ENCODE results near the gene PROK1. TPM values are rescaled to one million over a fixed set of nuclear protein-coding genes. Genes with fewer than 3 reads are reported as not detected.

PROK1 gene
- total RNA-seq, 1 experiment from 2014 or later: not detected

DNA sequence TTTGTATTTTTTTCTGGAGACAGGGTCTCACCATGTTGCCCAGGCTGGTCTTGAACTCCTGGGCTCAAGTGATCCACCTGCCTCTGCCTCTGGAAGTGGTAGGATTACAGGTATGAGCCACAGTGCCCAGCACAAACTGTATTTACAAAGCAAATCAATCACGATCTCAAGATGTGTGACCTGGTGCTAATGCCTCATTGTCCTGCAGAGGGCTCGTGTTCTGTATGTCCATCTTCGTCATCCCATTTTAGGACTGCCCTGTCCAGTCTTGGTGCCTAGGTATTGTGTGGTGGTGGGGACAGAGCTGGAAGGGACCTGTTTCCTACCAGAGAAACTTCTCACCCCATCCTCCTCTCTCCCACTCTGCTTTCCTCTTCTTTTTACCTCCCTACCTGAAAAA lies 20.2 kb downstream of the PROK1 start:
- Histone ChIP-seq H3K4me1 (ENCODE audit: insufficient read depth, low read length, poor library complexity, severe bottlenecking) (no peaks in the 10 kb centered on the region), H3K9me3 (ENCODE audit: low read depth, low read length, poor library complexity, severe bottlenecking) (no peaks in the 10 kb centered on the region), H3K27me3 (replicated peaks; ENCODE audit: insufficient read depth, low read depth, low read length, poor library complexity) (no peaks in the 10 kb centered on the region), H3K36me3 (ENCODE audit: insufficient read depth, low read length, poor library complexity, severe bottlenecking) (no peaks in the 10 kb centered on the region), H3K27ac (ENCODE audit: low read depth, low read length, poor library complexity, severe bottlenecking) (no peak overlapping the region), H3K4me3 (ENCODE audit: low read depth, low read length, poor library complexity, severe bottlenecking) (no peak overlapping the region)
- TF ChIP-seq, protein P1, sequence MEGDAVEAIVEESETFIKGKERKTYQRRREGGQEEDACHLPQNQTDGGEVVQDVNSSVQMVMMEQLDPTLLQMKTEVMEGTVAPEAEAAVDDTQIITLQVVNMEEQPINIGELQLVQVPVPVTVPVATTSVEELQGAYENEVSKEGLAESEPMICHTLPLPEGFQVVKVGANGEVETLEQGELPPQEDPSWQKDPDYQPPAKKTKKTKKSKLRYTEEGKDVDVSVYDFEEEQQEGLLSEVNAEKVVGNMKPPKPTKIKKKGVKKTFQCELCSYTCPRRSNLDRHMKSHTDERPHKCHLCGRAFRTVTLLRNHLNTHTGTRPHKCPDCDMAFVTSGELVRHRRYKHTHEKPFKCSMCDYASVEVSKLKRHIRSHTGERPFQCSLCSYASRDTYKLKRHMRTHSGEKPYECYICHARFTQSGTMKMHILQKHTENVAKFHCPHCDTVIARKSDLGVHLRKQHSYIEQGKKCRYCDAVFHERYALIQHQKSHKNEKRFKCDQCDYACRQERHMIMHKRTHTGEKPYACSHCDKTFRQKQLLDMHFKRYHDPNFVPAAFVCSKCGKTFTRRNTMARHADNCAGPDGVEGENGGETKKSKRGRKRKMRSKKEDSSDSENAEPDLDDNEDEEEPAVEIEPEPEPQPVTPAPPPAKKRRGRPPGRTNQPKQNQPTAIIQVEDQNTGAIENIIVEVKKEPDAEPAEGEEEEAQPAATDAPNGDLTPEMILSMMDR (conservative IDR thresholded peaks at IDR 0.05; ENCODE audit: low read depth, low read length): no peak
- no peak for TF ChIP-seq EZH2 (IDR thresholded peaks at IDR 0.05; ENCODE audit: borderline replicate concordance, low read depth, low read length, poor library complexity, severe bottlenecking)
- BruUV-seq (replicated peaks): no TSS peak
- POLR2A ChIA-PET (ENCODE audit: low non-redundant PET): no interaction called here
- intact Hi-C loops (cut with micrococcal nuclease; ENCODE audit: unreplicated experiment): no loop called here
- DNase-seq (ENCODE audit: low spot score): no peak
- CTCF ChIA-PET: no interaction called here

- H3K9me3 ChIP-seq (ENCODE audit: low read depth, low read length, poor library complexity, severe bottlenecking): no peaks in the 10 kb centered on the region
- H3K27me3 ChIP-seq (replicated peaks; ENCODE audit: insufficient read depth, low read depth, low read length, poor library complexity): no peaks in the 10 kb centered on the region
- ChIA-PET CTCF (no interaction called here), POLR2A (ENCODE audit: low non-redundant PET) (no interaction called here)
- H3K4me3 ChIP-seq (ENCODE audit: low read depth, low read length, poor library complexity, severe bottlenecking): no peak overlapping the region
- no peaks in the 10 kb centered on the region for H3K4me1 ChIP-seq (ENCODE audit: insufficient read depth, low read length, poor library complexity, severe bottlenecking)
- H3K36me3 ChIP-seq (ENCODE audit: insufficient read depth, low read length, poor library complexity, severe bottlenecking): no peaks in the 10 kb centered on the region
- no peak for TF ChIP-seq EZH2 (IDR thresholded peaks at IDR 0.05; ENCODE audit: borderline replicate concordance, low read depth, low read length, poor library complexity, severe bottlenecking)
- TF ChIP-seq, protein P1 (conservative IDR thresholded peaks at IDR 0.05; ENCODE audit: low read depth, low read length): no peak
- BruUV-seq (replicated peaks): no TSS peak
- H3K27ac ChIP-seq (ENCODE audit: low read depth, low read length, poor library complexity, severe bottlenecking): no peak overlapping the region
- intact Hi-C loops (cut with micrococcal nuclease; ENCODE audit: unreplicated experiment): no loop called here
- no peak for DNase-seq (ENCODE audit: low spot score)
These were observed 21.6 kb downstream of the PROK1 start for GRCh38 chr1:110472546-110472945.

DNA sequence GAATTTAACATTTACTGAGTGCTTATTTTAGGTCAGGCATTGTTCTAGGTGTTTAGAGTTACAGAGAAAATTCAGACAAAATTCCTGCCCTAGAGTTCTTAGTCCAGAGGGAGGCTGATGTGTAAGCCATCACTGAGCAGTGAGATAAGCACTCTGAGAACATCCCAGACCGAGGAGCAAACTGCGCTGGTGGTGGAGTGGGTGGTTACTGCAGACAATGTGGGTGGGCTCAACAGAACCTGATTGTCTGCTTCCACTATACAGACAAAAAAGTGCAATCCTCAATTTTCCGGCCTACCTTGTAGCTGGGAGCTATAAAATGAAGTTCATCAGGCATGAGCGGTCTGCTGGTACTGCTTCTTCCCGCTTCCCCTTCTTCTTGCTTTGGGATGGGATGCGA lies 23.5 kb downstream of the PROK1 start:
- ChIA-PET POLR2A (ENCODE audit: low non-redundant PET) (no interaction called here), CTCF (no interaction called here)
- TF ChIP-seq, protein P1 (conservative IDR thresholded peaks at IDR 0.05; ENCODE audit: low read depth, low read length): no peak
- TF ChIP-seq EZH2 (IDR thresholded peaks at IDR 0.05; ENCODE audit: borderline replicate concordance, low read depth, low read length, poor library complexity, severe bottlenecking): no peak
- intact Hi-C loops (cut with micrococcal nuclease; ENCODE audit: unreplicated experiment): no loop called here
- Histone ChIP-seq H3K36me3 (ENCODE audit: insufficient read depth, low read length, poor library complexity, severe bottlenecking) (no peaks in the 10 kb centered on the region), H3K9me3 (ENCODE audit: low read depth, low read length, poor library complexity, severe bottlenecking) (no peaks in the 10 kb centered on the region), H3K27me3 (replicated peaks; ENCODE audit: insufficient read depth, low read depth, low read length, poor library complexity) (no peaks in the 10 kb centered on the region), H3K4me1 (ENCODE audit: insufficient read depth, low read length, poor library complexity, severe bottlenecking) (no peaks in the 10 kb centered on the region), H3K4me3 (ENCODE audit: low read depth, low read length, poor library complexity, severe bottlenecking) (no peak overlapping the region), H3K27ac (ENCODE audit: low read depth, low read length, poor library complexity, severe bottlenecking) (no peak overlapping the region)
- DNase-seq (ENCODE audit: low spot score): no peak
- no TSS peak for BruUV-seq (replicated peaks)

Measured in A673 (cell line).